ENCODE measurements around the gene GNPDA1.
A peak's percentile ranks its signal among the peaks of the same experiment; 100 is the strongest.

GNPDA1 gene

GRCh38 chr5:142007237-142007544 lies 5.6 kb downstream of the GNPDA1 start:
- no peak overlapping the region for H3K4me3 ChIP-seq (ENCODE audit: low read depth, low read length)
- in situ Hi-C loops (cut with HindIII; ENCODE audit: low sequenced_read_pairs): no loop called here
- TF ChIP-seq, protein P1, sequence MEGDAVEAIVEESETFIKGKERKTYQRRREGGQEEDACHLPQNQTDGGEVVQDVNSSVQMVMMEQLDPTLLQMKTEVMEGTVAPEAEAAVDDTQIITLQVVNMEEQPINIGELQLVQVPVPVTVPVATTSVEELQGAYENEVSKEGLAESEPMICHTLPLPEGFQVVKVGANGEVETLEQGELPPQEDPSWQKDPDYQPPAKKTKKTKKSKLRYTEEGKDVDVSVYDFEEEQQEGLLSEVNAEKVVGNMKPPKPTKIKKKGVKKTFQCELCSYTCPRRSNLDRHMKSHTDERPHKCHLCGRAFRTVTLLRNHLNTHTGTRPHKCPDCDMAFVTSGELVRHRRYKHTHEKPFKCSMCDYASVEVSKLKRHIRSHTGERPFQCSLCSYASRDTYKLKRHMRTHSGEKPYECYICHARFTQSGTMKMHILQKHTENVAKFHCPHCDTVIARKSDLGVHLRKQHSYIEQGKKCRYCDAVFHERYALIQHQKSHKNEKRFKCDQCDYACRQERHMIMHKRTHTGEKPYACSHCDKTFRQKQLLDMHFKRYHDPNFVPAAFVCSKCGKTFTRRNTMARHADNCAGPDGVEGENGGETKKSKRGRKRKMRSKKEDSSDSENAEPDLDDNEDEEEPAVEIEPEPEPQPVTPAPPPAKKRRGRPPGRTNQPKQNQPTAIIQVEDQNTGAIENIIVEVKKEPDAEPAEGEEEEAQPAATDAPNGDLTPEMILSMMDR (IDR thresholded peaks at IDR 0.05; ENCODE audit: low read depth, low read length): no peak
- no peak for DNase-seq (ENCODE audit: low read depth, low spot score)

- no peak overlapping the region for H3K4me3 ChIP-seq (ENCODE audit: low read depth, low read length)
- TF ChIP-seq, protein P1 (IDR thresholded peaks at IDR 0.05; ENCODE audit: low read depth, low read length): no peak
- in situ Hi-C loops (cut with HindIII; ENCODE audit: low sequenced_read_pairs): no loop called here
- DNase-seq (ENCODE audit: low read depth, low spot score): no peak
These were observed 6.2 kb downstream of the GNPDA1 start for GRCh38 chr5:142006363-142007236.

- H3K4me3 ChIP-seq (ENCODE audit: low read depth, low read length): no peak overlapping the region
- no peak for DNase-seq (ENCODE audit: low read depth, low spot score)
- TF ChIP-seq, protein P1 (IDR thresholded peaks at IDR 0.05; ENCODE audit: low read depth, low read length): no peak
- in situ Hi-C loops (cut with HindIII; ENCODE audit: low sequenced_read_pairs): no loop called here
These were observed 9.5 kb downstream of the GNPDA1 start for GRCh38 chr5:142003266-142003800.

DNA sequence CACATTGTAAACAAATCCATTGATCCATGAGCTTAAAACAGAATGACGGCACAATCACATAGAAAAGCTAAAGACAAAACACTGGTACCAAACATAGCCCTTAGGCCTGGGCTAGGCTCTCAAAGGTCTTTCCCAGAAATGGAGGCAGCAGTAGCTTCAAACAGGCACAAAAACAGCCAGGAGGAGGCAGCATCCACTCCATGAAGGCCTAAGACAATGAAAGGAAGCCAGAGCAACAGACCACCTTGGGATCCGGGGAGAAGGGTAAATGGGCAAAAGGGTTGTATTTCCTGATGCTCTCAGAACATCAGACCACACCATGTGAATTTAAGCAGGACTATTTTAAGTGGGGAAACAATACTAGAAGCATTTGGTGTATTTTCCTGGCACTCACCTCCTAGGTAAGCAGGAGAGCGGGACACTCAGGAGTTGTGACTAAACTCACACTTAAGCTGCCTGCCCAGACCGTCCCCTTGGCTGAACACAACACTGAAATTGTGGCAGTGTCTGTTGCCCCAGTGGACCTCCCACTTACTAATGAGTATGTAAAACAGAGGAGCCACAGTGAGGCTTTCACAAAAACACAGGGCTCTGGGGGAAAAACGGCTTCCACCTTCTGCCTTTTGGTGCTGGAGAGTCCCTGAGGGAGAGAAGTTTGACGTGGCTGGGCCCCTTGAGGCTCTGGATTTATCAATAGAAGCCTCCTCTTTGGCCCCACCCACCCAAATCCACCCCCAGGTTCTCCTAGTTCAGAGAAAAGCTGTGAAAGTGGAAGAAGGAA lies 11.9 kb downstream of the GNPDA1 start:
- TF ChIP-seq, protein P1 (IDR thresholded peaks at IDR 0.05; ENCODE audit: low read depth, low read length): peak; percentile 48
- H3K4me3 ChIP-seq (ENCODE audit: low read depth, low read length): no peak overlapping the region
- peak; percentile 10 for DNase-seq (ENCODE audit: low read depth, low spot score)
- in situ Hi-C loops (cut with HindIII; ENCODE audit: low sequenced_read_pairs): no loop called here

DNA sequence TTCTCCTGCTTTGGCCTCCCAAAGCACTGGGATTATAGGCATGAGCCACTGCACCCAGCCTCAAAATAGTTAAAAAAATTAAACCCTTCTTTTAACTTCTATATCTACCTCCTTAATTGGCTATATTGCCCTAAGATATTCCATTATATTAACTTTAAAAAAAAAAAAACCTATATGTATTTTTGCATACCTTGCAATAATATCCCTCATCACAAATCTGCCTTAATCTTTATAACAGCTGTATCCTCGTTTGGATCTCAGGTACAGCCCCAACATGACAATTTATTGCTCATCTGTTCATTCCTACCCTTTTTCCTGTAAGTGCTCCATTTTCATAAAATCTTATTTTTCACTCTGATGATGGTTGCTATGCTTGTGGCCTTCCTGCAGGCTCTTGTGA lies 12.7 kb downstream of the GNPDA1 start:
- H3K4me3 ChIP-seq (ENCODE audit: low read depth, low read length): no peak overlapping the region
- DNase-seq (ENCODE audit: low read depth, low spot score): no peak
- TF ChIP-seq, protein P1 (IDR thresholded peaks at IDR 0.05; ENCODE audit: low read depth, low read length): no peak
- in situ Hi-C loops (cut with HindIII; ENCODE audit: low sequenced_read_pairs): no loop called here

DNA sequence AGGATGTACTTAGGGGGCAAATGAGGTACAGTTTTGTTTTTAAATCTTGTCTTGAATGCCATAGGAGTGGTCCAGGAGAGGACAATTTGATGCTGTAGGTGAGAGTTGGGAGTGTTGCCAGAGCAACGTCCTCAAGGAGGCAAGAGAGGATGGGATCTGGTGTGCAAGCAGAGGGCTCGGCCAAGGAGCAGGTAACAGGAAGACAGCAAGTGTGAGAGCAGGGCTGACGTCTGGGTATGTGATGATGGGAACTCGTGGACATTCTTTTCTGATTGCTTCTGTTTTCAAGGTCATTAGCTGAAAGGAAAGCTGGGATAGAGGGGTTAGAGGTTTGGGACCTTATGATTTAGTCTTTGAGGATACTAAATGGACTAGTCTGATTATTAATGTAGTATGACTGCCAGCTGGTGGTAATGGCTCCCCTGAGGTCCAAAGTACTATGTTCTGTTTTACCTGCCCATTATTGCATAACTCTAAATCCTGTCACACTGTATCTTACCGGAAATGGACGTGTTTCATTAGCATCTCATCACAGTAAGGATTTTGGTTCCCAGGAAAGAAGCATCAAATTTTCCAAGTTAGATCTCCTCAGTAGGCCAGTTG lies 15.4 kb downstream of the GNPDA1 start:
- in situ Hi-C loops (cut with HindIII; ENCODE audit: low sequenced_read_pairs): no loop called here
- no peak overlapping the region for H3K4me3 ChIP-seq (ENCODE audit: low read depth, low read length)
- no peak for DNase-seq (ENCODE audit: low read depth, low spot score)
- TF ChIP-seq, protein P1 (IDR thresholded peaks at IDR 0.05; ENCODE audit: low read depth, low read length): no peak

All from astrocyte of the spinal cord (primary cell).